Measurements from ENCODE around the gene HELZ.
"Not testable (repeated sequence)": the region's sequence is repeated elsewhere in the genome, so short reads cannot be mapped to it uniquely, and the experiment has no call there.

Gene HELZ

GRCh38 chr17:67202503-67202902 lies 42.5 kb downstream of the HELZ start:
- TF ChIP-seq CTCF (IDR thresholded peaks at IDR 0.05; ENCODE audit: low read depth, low read length): no peak

GRCh38 chr17:67200727-67201301 lies 44.2 kb downstream of the HELZ start:
- no peak overlapping the region for H3K4me3 ChIP-seq (ENCODE audit: low read depth, low read length)
- peak; percentile 35; the same call in 1 of the 2 replicates for TF ChIP-seq CTCF (IDR thresholded peaks at IDR 0.05; ENCODE audit: low read depth, low read length)

More at GRCh38 chr17:67202503-67202902, 42.5 kb downstream of the HELZ start:
- no peak overlapping the region for H3K4me3 ChIP-seq (ENCODE audit: low read depth, low read length)

- TF ChIP-seq CTCF (IDR thresholded peaks at IDR 0.05; ENCODE audit: low read depth, low read length): no peak
- H3K4me3 ChIP-seq (ENCODE audit: low read depth, low read length): no peak overlapping the region
These were observed 46.9 kb downstream of the HELZ start for GRCh38 chr17:67198131-67198530.

GRCh38 chr17:67197023-67197422 lies 48.0 kb downstream of the HELZ start:
- not testable (repeated sequence) for H3K4me3 ChIP-seq (ENCODE audit: low read depth, low read length)

GRCh38 chr17:67196422-67196821 lies 48.6 kb downstream of the HELZ start:
- no peak for TF ChIP-seq CTCF (IDR thresholded peaks at IDR 0.05; ENCODE audit: low read depth, low read length)
- no peak overlapping the region for H3K4me3 ChIP-seq (ENCODE audit: low read depth, low read length)

- TF ChIP-seq CTCF (IDR thresholded peaks at IDR 0.05; ENCODE audit: low read depth, low read length): no peak
These were observed 50.9 kb downstream of the HELZ start for GRCh38 chr17:67194134-67194533.

GRCh38 chr17:67187927-67188326 lies 57.1 kb downstream of the HELZ start:
- H3K4me3 ChIP-seq (ENCODE audit: low read depth, low read length): no peak overlapping the region
- TF ChIP-seq CTCF (IDR thresholded peaks at IDR 0.05; ENCODE audit: low read depth, low read length): no peak

More at GRCh38 chr17:67194134-67194533, 50.9 kb downstream of the HELZ start:
- H3K4me3 ChIP-seq (ENCODE audit: low read depth, low read length): no peak overlapping the region

GRCh38 chr17:67186782-67187181 lies 58.2 kb downstream of the HELZ start:
- no peak overlapping the region for H3K4me3 ChIP-seq (ENCODE audit: low read depth, low read length)
- TF ChIP-seq CTCF (IDR thresholded peaks at IDR 0.05; ENCODE audit: low read depth, low read length): no peak
